Renal pelvis (tissue), 4 donors: ENCODE data around the gene CSNK2A1. TPM values are rescaled to one million over a fixed set of nuclear protein-coding genes. Genes with fewer than 3 reads are reported as not detected.

Experiments
- DNase-seq: peaks from one replicate; pipeline ENCODE4 v3.0.0-alpha.2; 2013
- polyA plus RNA-seq, 3 donors: library from polyadenylated mRNA; unstranded; fragments of 120-200 nt; gene quantifications; one replicate each; pipeline ENCODE4 v1.2.1, GENCODE V29; 2013; ENCODE audit not compliant: insufficient read length in 3 of 3

CSNK2A1 gene
- polyA plus RNA-seq, 3 donors: 123 to 150 (median 147) TPM

DNA sequence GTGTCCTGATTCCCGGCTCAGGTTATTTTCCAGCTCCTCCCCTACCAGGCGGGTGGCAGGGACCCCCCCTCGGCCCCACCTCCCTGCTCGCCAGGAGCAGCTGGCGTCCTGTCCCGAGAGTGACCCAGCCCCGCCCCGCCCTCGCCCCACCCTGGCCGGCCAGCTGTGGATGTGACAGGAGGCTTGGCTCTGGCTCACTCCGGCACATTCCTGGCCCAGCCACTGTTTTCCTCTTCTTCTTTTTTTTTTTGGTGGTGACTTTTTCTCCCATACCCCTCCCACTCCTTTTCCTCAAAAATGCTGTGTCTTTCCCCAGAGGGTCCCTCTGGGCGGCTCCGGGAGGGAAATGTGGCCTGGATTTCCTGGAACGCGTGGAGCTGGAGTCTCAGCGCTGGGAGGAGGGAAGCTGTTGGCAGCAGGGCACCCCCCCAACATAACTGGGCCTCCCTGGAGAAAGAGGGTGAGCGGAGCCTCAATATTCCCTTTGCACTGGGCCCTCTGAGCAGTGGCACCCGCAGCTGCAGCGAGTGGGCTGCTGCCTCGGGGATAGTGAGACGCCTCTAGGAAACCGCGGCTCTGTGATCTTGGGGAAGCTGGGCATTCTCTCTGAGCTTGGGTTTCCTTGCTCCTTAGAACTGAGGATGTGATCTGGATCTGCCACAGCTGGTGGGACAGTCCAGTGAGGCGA is 28.3 kb upstream of the CSNK2A1 start:
- peak; percentile 79 for DNase-seq

DNA sequence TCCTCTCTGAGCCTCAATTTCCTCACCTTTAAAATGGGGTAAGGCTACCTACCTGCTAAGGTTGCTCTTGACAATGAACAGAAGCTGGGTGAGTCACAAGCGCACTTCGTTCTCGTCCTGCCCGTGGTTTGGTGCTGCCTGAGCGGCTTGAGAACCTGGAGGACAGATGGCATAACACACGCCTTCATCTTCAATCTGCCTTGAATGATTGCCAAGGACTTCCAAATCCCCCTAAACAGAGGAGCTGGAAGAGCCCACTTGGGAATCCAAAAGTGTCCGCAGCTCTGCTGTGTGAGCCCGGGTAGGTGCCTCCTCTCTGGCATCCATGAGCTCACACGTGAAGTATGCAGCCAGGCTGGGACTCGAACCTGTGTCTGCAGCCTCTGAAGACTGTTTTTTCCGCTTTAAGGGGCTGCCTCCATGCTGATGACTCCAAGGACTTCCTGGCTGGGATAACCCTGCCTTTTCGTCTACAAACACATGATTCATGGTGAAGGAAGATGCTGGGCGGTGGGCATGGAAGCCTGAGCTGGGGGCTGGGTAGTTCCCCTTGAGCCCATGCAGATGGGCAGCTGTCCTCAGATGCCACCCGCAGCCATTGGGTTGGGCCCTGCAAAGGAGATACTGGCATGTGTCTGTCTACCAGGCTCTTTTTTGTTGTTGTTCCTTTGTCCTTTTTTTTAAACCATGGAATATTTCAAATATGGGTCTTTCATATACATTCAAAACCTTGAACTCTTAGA is 25.3 kb upstream of the CSNK2A1 start:
- no peak for DNase-seq

DNA sequence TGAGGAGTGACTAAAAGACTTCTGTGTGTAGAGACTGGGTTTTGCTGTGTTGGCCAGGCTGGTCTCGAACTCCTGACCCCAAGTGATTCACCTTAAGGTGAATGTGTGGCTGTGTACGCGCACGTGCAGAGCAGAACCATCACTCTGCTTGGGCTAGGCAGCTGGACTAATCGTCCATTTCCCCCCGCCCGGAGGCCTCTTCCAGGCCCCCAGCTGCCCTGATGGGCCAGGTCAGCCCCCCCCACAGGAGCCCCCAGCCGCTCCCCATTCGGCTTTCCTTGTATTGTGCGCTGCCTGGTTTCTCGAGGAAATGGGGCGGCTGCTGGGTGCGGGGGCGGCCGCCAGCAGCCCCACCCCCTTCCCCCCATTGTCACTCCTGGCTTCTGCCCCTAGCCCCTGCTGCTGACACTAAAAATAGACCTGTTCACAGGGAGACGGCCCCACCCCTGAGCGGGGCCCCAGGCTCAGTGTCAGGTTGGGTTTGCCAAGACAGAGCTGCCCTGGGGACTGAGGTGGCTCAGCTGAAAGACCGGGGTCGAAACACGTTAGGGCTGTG is 24.6 kb upstream of the CSNK2A1 start:
- DNase-seq: no peak

DNA sequence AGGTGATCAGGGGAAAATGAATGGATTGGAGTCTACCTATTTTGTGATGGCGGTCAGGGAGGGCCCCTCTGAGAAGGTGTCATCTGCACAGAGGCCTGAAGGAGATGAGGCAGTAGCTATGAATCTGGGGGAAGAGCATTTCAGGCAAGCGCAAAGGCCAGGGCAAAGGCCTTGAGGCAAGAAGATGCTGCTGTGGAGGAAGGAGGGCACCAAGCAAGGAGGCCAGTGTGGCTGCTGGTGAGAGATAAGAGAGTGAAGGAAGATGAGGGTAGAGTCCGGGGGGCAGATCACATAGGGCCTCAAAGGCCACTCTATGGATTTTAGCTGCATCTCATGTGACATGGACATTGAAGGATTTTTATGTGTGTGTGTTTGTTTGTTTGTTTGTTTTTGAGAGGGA is 20.6 kb upstream of the CSNK2A1 start:
- DNase-seq: no peak

DNA sequence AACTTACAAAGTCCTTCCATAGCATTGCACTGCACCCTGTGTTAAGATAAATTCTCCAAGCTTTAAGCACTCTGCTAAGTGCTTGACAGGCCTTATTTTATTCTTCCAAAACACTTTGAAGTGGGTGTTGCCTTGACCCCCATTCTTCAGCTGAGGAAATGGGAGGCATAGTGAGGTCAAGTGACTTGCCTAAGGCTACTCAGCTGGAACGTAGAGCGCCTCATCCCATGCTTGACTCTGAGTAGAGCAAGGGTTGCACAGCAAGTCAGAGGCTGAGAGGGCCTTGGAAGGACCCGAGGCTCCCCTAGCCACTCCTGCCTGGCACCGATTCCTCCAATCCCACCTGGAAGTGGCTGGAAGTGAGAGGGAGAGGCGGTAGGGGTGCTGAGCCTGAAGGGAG is 19.6 kb upstream of the CSNK2A1 start:
- no peak for DNase-seq

DNA sequence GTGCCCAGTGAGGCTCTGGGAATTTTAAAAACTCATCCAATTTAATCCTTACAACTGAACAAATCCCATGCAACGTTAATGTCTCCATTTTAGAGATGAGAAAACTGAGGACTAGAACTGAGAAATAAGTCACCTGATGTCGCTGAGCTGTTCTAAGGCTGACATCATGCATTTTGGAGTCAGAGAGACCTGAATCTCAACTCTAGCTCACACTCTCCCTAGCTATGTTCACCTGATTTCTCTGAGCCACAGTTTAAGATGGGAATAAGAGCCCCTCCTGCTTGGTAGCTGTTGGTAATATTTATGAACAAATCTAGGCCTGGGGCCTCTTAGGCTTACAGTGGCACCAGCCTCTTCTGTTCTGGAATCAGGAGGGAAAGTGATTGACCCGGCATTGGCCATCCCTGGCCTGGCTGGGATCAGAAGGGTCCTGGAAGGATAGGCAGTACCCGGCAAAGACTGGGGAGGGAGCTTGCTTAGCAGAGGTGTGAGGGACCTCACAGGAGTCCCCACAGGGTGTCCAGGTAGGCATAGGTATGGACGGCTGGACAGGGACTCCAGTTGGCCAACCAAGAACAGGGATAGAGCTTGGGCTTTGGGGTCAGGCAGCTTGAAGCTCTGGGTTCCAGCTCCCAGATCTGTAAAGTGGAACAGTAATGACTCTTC is 18.8 kb upstream of the CSNK2A1 start:
- no peak for DNase-seq

DNA sequence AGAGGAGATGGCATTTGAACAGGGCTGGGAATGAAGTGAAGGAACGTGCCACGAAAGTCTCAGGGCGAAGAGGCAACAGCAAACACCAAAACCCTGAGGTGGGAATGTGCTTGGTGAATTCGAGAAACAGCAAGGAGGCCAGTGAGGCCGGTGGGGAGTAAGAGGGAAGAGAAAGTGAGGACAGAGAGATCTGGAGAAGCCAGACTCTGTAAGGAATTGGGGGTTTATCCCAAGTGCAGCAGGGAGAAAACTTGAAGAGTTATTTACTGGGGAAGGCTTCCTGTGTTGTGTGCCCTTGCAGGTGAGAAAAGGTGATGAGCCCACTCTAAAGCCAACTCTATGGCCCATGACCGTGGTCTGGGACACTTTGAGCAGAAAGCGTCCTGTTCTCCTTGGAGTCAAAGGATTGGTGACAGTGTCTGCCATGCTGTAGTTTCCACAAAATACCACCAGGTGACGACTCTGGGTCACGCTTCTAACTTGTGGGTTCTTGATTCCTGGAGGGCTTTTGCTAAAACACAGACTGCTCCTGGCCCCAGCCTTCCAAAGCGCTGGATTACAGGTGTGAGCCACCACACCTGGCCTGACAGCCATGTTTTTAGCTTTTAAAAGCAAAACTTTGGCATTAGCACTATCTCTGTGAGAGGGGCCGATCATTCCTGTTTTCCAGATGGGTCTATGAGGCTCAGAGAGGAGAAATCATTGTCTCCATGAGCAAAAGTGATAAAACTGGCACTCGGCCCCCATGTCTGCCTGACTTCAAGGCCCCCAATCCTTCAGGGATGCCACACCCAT is 18.0 kb upstream of the CSNK2A1 start:
- DNase-seq: peak; percentile 70

DNA sequence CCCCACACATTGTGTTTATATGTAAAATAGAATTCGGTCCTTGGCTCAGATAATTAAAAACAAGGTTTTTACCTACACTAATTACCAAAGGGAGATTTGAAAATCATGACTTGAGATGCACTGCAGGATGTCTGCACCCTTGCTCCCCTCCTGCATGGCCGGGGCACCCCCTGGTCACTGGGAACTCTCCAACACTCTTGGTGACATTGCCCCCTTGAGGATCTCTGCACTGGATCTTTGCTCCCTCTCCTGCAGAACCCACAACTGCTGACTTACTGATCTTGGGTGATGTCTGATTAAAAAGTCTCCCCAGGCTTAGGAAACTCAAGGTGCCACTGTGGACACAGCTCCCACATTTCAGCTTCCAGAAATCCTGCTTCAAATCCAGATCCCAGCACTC is 17.1 kb upstream of the CSNK2A1 start:
- DNase-seq: no peak

DNA sequence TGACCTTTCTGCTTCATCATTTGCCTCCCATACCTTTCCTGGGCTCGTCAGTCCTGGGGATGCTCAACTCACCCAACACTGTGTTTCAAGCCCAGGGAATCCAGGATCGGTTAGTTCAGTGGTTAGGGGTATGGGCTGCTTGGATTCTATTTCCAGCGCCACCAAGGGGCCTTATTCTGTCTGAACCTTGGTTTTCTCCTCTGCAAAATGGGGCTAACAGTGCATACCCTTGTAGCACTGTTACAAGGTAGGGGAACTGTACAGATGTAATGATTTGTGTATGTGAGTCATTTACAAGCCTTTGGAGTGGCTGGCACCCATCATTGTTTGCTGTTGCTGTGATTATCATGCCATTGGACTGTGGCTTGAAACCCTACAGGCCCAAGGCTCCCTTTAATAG is 14.5 kb upstream of the CSNK2A1 start:
- DNase-seq: no peak

DNA sequence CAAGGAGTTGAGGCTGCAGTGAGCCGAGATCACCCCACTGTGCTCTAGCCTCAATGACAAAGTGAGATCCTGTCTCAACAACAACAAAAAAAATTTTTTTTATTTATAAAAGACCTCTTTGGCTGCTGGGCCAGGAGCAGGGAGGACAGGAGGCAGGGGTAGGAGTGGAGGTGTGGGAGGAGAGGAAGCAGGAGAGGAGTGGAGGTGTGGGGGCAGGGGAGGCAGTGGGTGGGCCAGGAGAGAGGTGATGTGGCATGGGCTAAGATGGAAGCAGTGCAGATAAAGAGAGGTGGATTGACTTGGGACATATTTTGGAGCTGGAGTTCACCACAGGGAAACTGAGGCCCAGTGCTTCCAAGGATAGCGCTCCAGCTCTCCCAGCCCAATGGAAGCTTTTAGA is 13.4 kb upstream of the CSNK2A1 start:
- no peak for DNase-seq

DNA sequence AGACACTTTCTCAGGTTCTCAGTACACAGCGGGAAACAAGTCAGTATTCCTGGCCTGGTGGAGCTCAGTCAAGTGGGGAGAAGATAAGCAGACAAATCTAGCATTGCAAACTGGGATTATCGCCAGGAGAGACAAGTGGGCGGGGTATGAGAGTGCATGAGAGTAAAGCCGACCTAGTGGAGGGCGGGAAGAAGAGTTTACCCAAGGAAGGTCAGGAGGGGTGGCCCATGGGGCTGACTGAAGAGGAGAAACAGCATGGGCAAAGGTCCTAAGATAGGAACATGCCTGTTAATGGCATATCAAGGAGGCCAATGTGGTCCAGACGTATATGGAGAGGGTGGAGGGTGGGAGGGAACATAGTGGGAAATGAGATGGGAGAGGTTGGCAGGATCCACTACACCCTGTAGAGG is 12.4 kb upstream of the CSNK2A1 start:
- DNase-seq: no peak

DNA sequence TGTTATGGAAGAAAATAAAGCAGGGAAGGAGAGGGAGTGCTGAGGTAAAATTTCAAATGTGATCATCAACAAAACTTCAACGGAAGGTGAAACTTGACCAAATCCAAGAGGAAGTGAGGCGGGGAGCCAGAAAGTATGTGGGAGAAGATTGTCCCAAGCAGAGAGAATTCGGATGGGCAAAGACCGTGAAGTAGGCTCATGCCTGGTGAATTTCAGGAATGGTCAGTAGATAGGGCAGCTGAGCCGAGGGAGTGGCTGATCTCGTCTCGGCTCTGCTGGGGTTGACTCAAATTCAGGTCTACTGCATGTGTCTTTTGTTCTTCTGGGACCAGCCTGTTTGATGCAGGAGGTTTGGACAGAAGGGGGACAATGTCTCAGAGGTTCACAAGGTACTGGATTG is 7.0 kb upstream of the CSNK2A1 start:
- DNase-seq: no peak

DNA sequence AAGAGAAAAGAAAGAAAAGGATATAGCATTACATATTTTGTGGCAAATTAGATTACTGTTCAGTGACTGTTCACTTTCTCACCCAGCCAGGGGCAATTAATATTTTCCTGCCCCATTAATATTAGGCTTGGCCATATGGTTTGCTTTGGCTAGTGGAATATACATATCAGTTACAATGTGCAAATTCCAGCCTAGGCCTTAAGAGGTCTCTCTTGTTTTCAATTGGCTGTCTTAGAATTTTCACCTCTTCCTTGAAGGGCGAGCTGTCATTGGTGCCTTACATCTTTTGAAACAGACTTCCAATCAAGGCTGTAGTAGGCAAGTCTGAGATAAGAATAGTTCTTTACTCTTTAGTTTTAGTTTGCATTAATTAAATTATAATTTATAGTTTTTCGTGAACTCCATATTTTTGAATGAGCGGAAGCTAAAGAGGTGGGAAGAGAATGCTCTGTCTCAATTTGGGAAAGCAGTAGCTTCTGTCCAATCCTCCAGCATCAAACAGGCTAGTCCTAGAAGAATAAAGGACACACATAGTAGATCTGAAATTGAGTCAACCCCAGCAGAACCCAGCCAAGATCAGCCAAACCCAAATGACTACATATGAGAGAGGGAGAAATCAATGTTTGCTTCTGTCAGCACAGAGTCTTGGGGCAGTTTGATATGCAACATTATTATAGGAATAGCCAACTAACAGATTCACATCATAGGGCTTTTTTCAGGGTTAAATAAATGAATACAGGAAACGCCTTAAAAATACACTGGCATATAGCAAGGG is 6.3 kb upstream of the CSNK2A1 start:
- no peak for DNase-seq

DNA sequence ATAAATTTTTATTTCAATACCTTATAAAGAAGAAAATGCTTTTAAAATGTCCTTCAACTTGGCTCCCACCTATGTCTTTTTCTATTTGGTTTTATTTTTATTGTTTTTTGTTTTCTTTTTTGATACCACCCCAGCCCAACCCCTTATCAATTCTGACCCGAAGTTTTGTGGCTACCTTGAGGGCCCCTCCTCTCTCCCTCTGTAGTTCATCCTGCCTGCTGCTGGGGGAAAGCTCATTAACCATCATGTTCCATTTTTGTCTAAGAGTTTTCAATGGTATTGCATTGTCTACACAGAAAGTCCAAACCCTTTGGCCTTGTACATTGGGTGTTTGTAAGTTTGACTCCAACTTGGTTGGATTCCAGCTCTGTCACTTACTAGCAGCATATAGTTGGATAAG is 5.3 kb upstream of the CSNK2A1 start:
- DNase-seq: no peak

DNA sequence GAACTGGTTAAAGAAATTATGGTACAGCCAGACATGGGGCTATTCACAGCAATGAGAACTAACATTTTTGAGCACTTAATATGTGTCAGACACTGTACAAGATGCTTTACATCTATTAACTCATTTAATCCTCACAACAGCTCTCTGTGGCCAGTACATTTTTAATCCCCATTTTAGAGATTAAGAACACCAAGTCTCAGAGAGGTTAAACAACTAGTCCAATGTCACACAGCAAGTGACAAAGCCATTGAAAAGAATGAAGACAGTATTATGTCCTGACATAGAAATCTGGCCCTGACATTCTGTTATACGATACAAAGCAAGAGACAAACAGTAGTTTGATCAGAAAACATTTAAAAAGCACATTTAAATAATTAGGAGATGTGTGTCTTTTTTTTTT is 3.8 kb upstream of the CSNK2A1 start:
- DNase-seq: no peak

DNA sequence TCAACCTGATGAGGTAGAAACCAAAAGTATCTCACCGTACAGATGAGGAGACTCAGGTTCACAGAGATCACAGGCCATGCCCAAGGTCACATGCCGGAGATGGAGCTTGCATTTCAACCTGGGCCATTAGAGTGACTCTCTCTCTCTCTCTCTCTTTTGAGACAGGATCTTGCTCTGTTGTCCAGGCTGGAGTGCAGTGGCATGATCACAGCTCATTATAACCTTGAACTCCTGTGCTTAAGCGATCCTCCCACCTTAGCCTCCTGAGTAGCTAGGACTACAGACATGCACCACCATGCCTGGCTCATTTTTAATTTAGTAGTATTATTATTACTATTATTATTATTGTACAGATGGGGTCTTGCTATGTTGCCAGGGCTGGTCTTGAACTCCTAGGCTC is 2.8 kb upstream of the CSNK2A1 start:
- no peak for DNase-seq

DNA sequence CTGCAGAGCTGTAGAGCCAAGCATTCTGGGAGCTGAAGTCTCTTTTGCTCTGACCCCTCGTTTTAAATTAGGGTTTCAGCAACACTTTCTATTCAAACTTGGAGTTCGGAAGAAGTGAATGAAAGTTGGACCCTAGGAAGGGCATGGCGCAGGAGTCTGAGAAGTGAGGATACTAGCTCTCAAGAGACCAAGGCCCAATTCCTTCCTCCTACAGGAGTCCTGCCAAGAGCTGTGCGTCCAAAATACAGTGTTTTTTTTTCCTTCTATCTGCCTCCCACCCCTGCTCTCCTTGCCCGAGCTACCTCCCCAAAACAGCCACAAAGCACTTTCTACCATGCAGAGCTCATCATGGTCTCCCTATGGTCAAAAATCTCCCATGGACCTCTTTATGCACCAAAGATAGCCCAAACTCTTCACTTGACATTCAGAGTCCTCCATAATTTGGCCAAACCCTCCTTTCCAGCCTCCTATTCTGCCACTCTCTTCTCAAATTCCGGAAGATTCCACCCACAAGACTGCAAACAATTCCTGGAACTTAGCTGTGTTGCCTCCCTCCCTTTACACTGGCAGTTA is 649 bp upstream of the CSNK2A1 start:
- DNase-seq: no peak

DNA sequence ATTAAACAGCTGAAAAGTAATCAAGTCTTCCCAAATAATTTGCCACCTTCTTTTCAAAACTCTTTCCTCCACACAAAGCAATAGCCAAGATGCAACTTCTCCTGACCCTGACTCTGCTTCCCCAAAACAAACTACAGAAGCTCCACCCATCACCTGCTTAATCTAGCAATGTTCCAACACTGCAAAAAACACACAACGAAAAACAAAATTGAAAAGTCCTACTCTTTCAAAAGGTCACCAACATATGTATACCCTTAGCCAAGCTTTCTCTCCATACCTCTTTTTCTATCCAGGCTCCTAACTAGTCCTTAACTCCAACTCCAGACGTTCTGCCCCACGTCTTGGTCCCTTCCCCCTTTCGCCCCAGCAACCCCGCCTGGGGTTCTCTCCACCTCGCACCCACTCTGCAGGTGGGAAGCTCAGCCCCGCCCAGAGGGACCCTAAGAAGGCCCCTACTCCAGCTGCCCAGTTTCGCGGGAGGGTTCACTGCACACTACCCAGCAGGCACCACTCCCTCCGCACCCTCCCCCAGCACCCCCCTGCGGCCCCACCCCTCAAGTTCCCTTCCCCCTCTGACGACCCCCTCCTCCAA is 717 bp downstream of the CSNK2A1 start:
- DNase-seq: peak; percentile 24

DNA sequence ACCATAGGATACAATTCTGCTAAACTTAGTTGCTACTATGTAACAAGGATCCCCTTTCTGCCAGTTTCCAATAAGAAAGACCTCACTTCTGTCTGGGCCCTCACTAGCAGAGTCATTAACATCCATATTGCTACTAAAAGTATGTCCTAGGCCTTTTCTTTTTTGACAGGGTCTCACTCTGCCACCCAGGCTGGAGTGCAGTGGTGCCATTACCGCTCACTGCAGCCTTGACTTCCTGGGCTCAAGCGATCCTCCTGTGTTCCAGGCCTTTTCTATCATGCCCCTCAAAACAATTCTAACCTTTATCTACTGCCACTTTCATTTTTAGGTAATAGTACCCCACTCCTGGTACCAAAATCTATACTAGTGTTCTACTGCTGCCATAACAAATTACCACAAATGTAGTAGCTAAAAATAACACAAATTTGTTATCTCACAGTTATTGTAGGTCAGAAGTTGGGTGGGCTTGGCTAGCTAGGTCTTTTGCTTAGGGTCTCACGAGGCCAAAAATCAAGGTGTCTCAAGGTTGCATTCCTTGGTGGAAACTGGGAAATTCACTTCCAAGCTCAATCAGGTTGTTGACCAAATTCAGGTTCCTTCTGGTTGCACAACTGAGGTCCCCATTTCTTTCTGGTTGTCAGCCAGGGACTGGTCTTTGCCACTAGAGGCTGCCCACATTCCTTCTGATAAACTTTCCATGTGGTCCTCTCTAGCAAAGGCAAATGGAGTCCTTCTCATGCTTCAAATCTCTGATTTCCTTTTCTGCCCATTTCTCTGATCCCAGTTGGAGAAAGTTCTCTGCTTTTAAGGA is 3.0 kb downstream of the CSNK2A1 start:
- DNase-seq: no peak

DNA sequence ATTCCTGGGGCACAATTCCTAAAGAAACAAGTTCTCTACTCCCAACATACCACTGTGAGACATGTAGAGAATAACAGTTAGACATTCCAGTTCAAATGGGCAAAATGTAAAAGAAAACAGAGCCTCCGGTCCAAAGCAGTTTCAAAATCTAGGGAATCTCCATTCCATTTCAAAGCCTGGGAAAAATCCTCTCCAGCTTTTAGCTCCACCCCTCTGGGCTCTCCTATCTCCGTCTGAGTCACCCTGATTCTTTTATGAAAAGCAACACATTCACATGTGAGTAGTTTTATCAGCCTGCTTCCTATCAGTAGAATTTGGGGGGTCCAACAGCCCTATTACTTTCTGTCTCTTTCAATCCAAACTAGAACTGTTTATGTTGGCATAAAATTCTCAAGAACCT is 3.7 kb downstream of the CSNK2A1 start:
- DNase-seq: no peak
